Kidney (tissue), 14 donors: ENCODE data around the gene SLC25A41. TPM values are rescaled to one million over a fixed set of nuclear protein-coding genes. Genes with fewer than 3 reads are reported as not detected.

Experiments used
- DNase-seq, 5 donors: peaks; one replicate each; pipeline ENCODE4 v3.0.0-alpha.2; 2013 to 2020
- FAIRE-seq: peaks from 2 replicates; lab custom pipeline; 2012; peaks lifted over from hg19 to GRCh38; lab: Jason Lieb, UNC
- H3K27ac ChIP-seq, 2 donors: one replicate each; pipeline ENCODE4 v1.7.0; 2013; ENCODE audit warnings: low read depth in 2 of 2, low read length in 2 of 2, inconsistent platforms in 1 of 2
- H3K27me3 ChIP-seq: one replicate; pipeline ENCODE4 v1.7.1; 2013; ENCODE audit warnings: low read length, inconsistent platforms; ENCODE audit not compliant: control insufficient read depth, insufficient read depth
- H3K36me3 ChIP-seq, 3 donors: one replicate each; pipeline versions ENCODE4 v1.7.0 to v1.7.1; 2013; ENCODE audit warnings: low read length in 3 of 3, control low read depth in 1 of 3, inconsistent platforms in 1 of 3; ENCODE audit not compliant: insufficient read depth in 3 of 3, control insufficient read depth in 2 of 3
- H3K4me1 ChIP-seq, 3 donors: one replicate each; pipeline versions ENCODE4 v1.7.0 to v1.7.1; 2013; ENCODE audit warnings: low read length in 3 of 3, inconsistent platforms in 1 of 3, low read depth in 1 of 3; ENCODE audit not compliant: control insufficient read depth in 2 of 3, insufficient read depth in 2 of 3
- H3K4me3 ChIP-seq, 3 donors: one replicate each; pipeline versions ENCODE4 v1.7.0 to v1.8.1; 2013; ENCODE audit warnings: low read length in 3 of 3, control low read depth in 1 of 3, inconsistent platforms in 1 of 3
- H3K9ac ChIP-seq, 3 donors: one replicate each; pipeline versions ENCODE4 v1.7.0 to v1.7.1; 2013; ENCODE audit warnings: low read length in 3 of 3, control low read depth in 1 of 3, inconsistent platforms in 1 of 3
- H3K9me3 ChIP-seq, 3 donors: one replicate each; pipeline versions ENCODE4 v1.7.0 to v1.7.1; 2013; ENCODE audit warnings: low read length in 3 of 3, control low read depth in 1 of 3, inconsistent platforms in 1 of 3; ENCODE audit not compliant: control insufficient read depth in 2 of 3, insufficient read depth in 1 of 3
- CTCF ChIP-seq: IDR thresholded peaks from 3 replicates; pipeline ENCODE4 v1.5.1; 2012; ENCODE audit warnings: mild to moderate bottlenecking, moderate library complexity, borderline replicate concordance; ENCODE audit not compliant: insufficient read depth; ENCODE audit errors: extremely low read depth
- intact Hi-C: fragments of 100-400 bp; cut with DNase I; formaldehyde crosslinking; loops from one replicate; pipeline ENCODE4 v1.11.1; 2022
- polyA plus RNA-seq: library from polyadenylated mRNA; stranded (reverse); fragments of 350-450 nt; fragmentation: Illumina TruSeq; extraction: RNeasy Lipid Tissue Mini Kit (QIAGEN cat#74804); gene quantifications from one replicate; pipeline ENCODE4 v1.2.3, GENCODE V29; 2014; ENCODE audit warnings: low read depth, low replicate concordance; ENCODE audit not compliant: insufficient read depth
- total RNA-seq: library from RNA; stranded (reverse); fragmentation: NEBNext Ultra II Directional; extraction: Animal tissue kit (Norgen Biotek cat#: 25700); gene quantifications from one replicate; pipeline ENCODE4 v1.2.1, GENCODE V29; 2021
- donor health status: control.
- donor health status: control.
- donor health status: control.
- donor health status: control.
- donor health status: control.
- donor health status: DM: yes; HTN: yes; CAD: no.
- donor health status: Normal renal cell carcinoma (clear cell type).

The SLC25A41 gene
- total and polyA plus RNA-seq, 2 donors from 2014 or later, result 0.28 to 0.69 TPM

GRCh38 chr19:6412447-6413091 is 21.0 kb downstream of the SLC25A41 start:
- peaks cover 0 to 22% (median 9%) of the 10 kb centered on the region in 3 donors for H3K36me3 ChIP-seq
- TF ChIP-seq CTCF, result peak; percentile 53
- peak overlapping the region in 1 of 2 donors; percentile 32 for H3K27ac ChIP-seq
- no peaks in the 10 kb centered on the region for H3K9me3 ChIP-seq
- H3K4me3 ChIP-seq, result no peak overlapping the region
- H3K4me1 ChIP-seq, result peaks cover 0 to 6% (median 0%) of the 10 kb centered on the region in 3 donors
- FAIRE-seq (no peak), DNase-seq (peak in 3 of 5 donors; percentile 47 to 65 (median 56))
- H3K27me3 ChIP-seq, result no peaks in the 10 kb centered on the region
- intact Hi-C loops, result no loop called here
- no peak overlapping the region for H3K9ac ChIP-seq

- intact Hi-C loops, result no loop called here
Observed at GRCh38 chr19:6412061-6412446, 21.5 kb downstream of the SLC25A41 start.

GRCh38 chr19:6409346-6409745 is 24.2 kb downstream of the SLC25A41 start:
- no peak for DNase-seq
- Histone ChIP-seq H3K9ac (no peak overlapping the region), H3K27me3 (no peaks in the 10 kb centered on the region), H3K9me3 (no peaks in the 10 kb centered on the region), H3K4me1 (peaks cover 0 to 6% (median 0%) of the 10 kb centered on the region in 3 donors), H3K36me3 (peaks cover 0 to 3% (median 0%) of the 10 kb centered on the region in 3 donors), H3K27ac (no peak overlapping the region), H3K4me3 (no peak overlapping the region)
- TF ChIP-seq CTCF, result no peak
- intact Hi-C loops, result no loop called here
- no peak for FAIRE-seq

More at GRCh38 chr19:6412061-6412446, 21.5 kb downstream of the SLC25A41 start:
- FAIRE-seq (no peak), DNase-seq (no peak)
- Histone ChIP-seq H3K9ac (no peak overlapping the region), H3K9me3 (no peaks in the 10 kb centered on the region), H3K36me3 (peaks cover 0 to 17% (median 6%) of the 10 kb centered on the region in 3 donors), H3K4me1 (peaks cover 0 to 6% (median 0%) of the 10 kb centered on the region in 3 donors), H3K27me3 (no peaks in the 10 kb centered on the region), H3K4me3 (no peak overlapping the region), H3K27ac (no peak overlapping the region)
- TF ChIP-seq CTCF, result no peak
